ENCODE measurements around the gene MFNG.

- TF ChIP-seq, protein P1, sequence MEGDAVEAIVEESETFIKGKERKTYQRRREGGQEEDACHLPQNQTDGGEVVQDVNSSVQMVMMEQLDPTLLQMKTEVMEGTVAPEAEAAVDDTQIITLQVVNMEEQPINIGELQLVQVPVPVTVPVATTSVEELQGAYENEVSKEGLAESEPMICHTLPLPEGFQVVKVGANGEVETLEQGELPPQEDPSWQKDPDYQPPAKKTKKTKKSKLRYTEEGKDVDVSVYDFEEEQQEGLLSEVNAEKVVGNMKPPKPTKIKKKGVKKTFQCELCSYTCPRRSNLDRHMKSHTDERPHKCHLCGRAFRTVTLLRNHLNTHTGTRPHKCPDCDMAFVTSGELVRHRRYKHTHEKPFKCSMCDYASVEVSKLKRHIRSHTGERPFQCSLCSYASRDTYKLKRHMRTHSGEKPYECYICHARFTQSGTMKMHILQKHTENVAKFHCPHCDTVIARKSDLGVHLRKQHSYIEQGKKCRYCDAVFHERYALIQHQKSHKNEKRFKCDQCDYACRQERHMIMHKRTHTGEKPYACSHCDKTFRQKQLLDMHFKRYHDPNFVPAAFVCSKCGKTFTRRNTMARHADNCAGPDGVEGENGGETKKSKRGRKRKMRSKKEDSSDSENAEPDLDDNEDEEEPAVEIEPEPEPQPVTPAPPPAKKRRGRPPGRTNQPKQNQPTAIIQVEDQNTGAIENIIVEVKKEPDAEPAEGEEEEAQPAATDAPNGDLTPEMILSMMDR (IDR thresholded peaks at IDR 0.05): no peak
- TF ChIP-seq POLR2A (IDR thresholded peaks at IDR 0.05): no peak
Observed at GRCh38 chr22:37514526-37515051, 28.4 kb upstream of the MFNG start.
